Activated T-helper 2 cell treated with anti-CD3 and anti-CD28 coated beads, Interferon-gamma antibody, Interleukin-2, Interleukin-4, amounts not matched to agents 10 μg/mL and 5 μg/mL and 100 μg/mL, durations not matched to agents 14 hours and 24 hours and 36 hours (primary cell): ENCODE measurements around the gene SYNRG. TPM values are rescaled to one million over a fixed set of nuclear protein-coding genes. Genes with fewer than 3 reads are reported as not detected.
A peak's percentile ranks its signal among the peaks of the same experiment; 100 is the strongest.
"Not testable (repeated sequence)": the region's sequence is repeated elsewhere in the genome, so short reads cannot be mapped to it uniquely, and the experiment has no call there.

Source experiments
- DNase-seq: peaks from one replicate; pipeline ENCODE4 v3.0.0; 2021; ENCODE audit warnings: low spot score
- H3K27ac Mint-ChIP-seq: one replicate; pipeline ENCODE4 v1.8.0; 2021; ENCODE audit warnings: mixed read lengths
- H3K27me3 Mint-ChIP-seq: one replicate; pipeline ENCODE4 v1.8.0; 2021; ENCODE audit warnings: low read depth, mixed read lengths
- H3K36me3 Mint-ChIP-seq: one replicate; pipeline ENCODE4 v1.8.0; 2021; ENCODE audit warnings: low read depth, mixed read lengths
- H3K4me1 Mint-ChIP-seq: one replicate; pipeline ENCODE4 v1.8.0; 2021; ENCODE audit warnings: low read depth, mixed read lengths
- H3K4me3 Mint-ChIP-seq: one replicate; pipeline ENCODE4 v1.8.0; 2021; ENCODE audit warnings: low read depth, mild to moderate bottlenecking, moderate library complexity, mixed read lengths
- H3K9me3 Mint-ChIP-seq: one replicate; pipeline ENCODE4 v1.8.0; 2021; ENCODE audit warnings: mixed read lengths
- intact Hi-C: fragments of 100-400 bp; cut with micrococcal nuclease; formaldehyde crosslinking; loops from one replicate; pipeline ENCODE4 v1.15.1; 2023
- total RNA-seq: library from RNA; stranded (reverse); gene quantifications from 2 replicates; pipeline ENCODE4 v1.2.3, GENCODE V29; 2022

SYNRG gene
- total RNA-seq, 1 donor from 2014 or later: 43.7 TPM

DNA sequence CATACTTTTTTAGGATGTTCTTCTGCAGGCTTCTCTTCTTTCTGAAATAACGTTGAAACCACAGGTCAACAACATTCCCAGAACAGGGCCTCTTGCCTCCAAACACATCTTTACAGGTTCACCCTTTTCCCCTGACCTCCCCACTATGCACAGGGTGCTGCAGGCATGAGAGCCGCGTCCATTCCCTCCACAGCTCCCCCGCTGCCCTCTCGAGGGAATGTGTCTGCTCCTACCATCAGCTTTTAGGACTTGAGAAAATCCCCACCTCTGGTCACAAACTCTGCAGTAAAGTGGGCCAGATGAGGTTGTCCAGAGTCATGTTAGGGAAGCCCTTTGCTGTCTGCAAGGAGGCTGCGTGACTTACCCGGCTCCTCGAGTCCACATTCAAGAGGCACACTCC is 89.0 kb downstream of the SYNRG start:
- no peak for DNase-seq
- H3K27ac Mint-ChIP-seq: no peak overlapping the region
- no peaks in the 10 kb centered on the region for H3K9me3 Mint-ChIP-seq
- peaks cover 8% of the 10 kb centered on the region for H3K4me1 Mint-ChIP-seq
- no peak overlapping the region for H3K4me3 Mint-ChIP-seq
- peaks cover 59% of the 10 kb centered on the region for H3K36me3 Mint-ChIP-seq
- H3K27me3 Mint-ChIP-seq: no peaks in the 10 kb centered on the region
- intact Hi-C loops: no loop called here

- peaks cover 8% of the 10 kb centered on the region for H3K4me1 Mint-ChIP-seq
- H3K27ac Mint-ChIP-seq: peak overlapping the region; percentile 42
- no peaks in the 10 kb centered on the region for H3K9me3 Mint-ChIP-seq
- H3K27me3 Mint-ChIP-seq: no peaks in the 10 kb centered on the region
- H3K36me3 Mint-ChIP-seq: peaks cover 55% of the 10 kb centered on the region
- H3K4me3 Mint-ChIP-seq: no peak overlapping the region
- intact Hi-C loops: no loop called here
- DNase-seq: no peak
These were observed 89.8 kb downstream of the SYNRG start for GRCh38 chr17:37519251-37519985.

- H3K27ac Mint-ChIP-seq: no peak overlapping the region
- peaks cover 8% of the 10 kb centered on the region for H3K4me1 Mint-ChIP-seq
- H3K27me3 Mint-ChIP-seq: no peaks in the 10 kb centered on the region
- intact Hi-C loops: no loop called here
- DNase-seq: no peak
- H3K9me3 Mint-ChIP-seq: no peaks in the 10 kb centered on the region
- peaks cover 53% of the 10 kb centered on the region for H3K36me3 Mint-ChIP-seq
- H3K4me3 Mint-ChIP-seq: no peak overlapping the region
These were observed 90.4 kb downstream of the SYNRG start for GRCh38 chr17:37518826-37519225.

- intact Hi-C loops: no loop called here
- no peak overlapping the region for H3K4me3 Mint-ChIP-seq
- DNase-seq: no peak
- no peaks in the 10 kb centered on the region for H3K9me3 Mint-ChIP-seq
- peaks cover 57% of the 10 kb centered on the region for H3K36me3 Mint-ChIP-seq
- H3K27ac Mint-ChIP-seq: no peak overlapping the region
- H3K4me1 Mint-ChIP-seq: peaks cover 8% of the 10 kb centered on the region
- no peaks in the 10 kb centered on the region for H3K27me3 Mint-ChIP-seq
These were observed 91.3 kb downstream of the SYNRG start for GRCh38 chr17:37517881-37518280.

GRCh38 chr17:37516127-37516571 is 93.1 kb downstream of the SYNRG start:
- Mint-ChIP-seq H3K4me1 (peaks cover 8% of the 10 kb centered on the region), H3K4me3 (no peak overlapping the region)

GRCh38 chr17:37513711-37514110 is 95.5 kb downstream of the SYNRG start:
- intact Hi-C loops: no loop called here
- H3K4me3 Mint-ChIP-seq: no peak overlapping the region
- no peaks in the 10 kb centered on the region for H3K27me3 Mint-ChIP-seq
- H3K4me1 Mint-ChIP-seq: peaks cover 2% of the 10 kb centered on the region
- H3K36me3 Mint-ChIP-seq: peaks cover 49% of the 10 kb centered on the region
- no peak for DNase-seq
- no peak overlapping the region for H3K27ac Mint-ChIP-seq
- H3K9me3 Mint-ChIP-seq: no peaks in the 10 kb centered on the region

More at GRCh38 chr17:37516127-37516571, 93.1 kb downstream of the SYNRG start:
- no peaks in the 10 kb centered on the region for H3K9me3 Mint-ChIP-seq
- no peak for DNase-seq
- no peak overlapping the region for H3K27ac Mint-ChIP-seq
- H3K27me3 Mint-ChIP-seq: no peaks in the 10 kb centered on the region
- intact Hi-C loops: no loop called here
- H3K36me3 Mint-ChIP-seq: peaks cover 61% of the 10 kb centered on the region

- Mint-ChIP-seq H3K4me1 (peaks cover 2% of the 10 kb centered on the region), H3K36me3 (peaks cover 38% of the 10 kb centered on the region), H3K27me3 (no peaks in the 10 kb centered on the region), H3K27ac (no peak overlapping the region), H3K9me3 (no peaks in the 10 kb centered on the region), H3K4me3 (no peak overlapping the region)
- intact Hi-C loops: no loop called here
- DNase-seq: no peak
These were observed 96.7 kb downstream of the SYNRG start for GRCh38 chr17:37512442-37513068.

DNA sequence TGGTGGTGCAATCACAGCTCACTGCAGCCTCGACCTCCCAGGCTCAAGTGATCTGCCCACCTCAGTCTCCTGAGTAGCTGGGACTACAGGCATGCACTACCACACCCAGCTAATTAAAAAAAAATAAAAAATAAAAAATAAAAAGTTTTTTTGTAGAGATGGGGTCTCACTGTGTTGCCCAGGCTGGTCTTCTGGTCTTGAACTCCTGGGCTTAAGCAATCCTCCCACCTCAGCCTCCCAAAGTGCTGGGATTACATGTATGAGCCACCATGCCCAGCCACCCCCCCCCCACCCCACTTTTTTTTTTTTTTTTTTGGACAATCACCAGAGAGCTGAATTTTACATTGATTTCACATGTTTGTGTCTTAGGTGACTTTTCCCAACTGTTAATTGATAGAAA is 97.6 kb downstream of the SYNRG start:
- H3K4me3 Mint-ChIP-seq, DNase-seq, H3K4me1 Mint-ChIP-seq, H3K27me3 Mint-ChIP-seq, intact Hi-C loops, H3K9me3 Mint-ChIP-seq, H3K27ac Mint-ChIP-seq: not testable (repeated sequence)
- peaks cover 31% of the 10 kb centered on the region for H3K36me3 Mint-ChIP-seq

GRCh38 chr17:37510056-37510455 is 99.2 kb downstream of the SYNRG start:
- intact Hi-C loops: no loop called here
- no peak for DNase-seq
- H3K36me3 Mint-ChIP-seq: peaks cover 22% of the 10 kb centered on the region

GRCh38 chr17:37507111-37507510 is 102.1 kb downstream of the SYNRG start:
- no peaks in the 10 kb centered on the region for H3K27me3 Mint-ChIP-seq
- H3K36me3 Mint-ChIP-seq: peaks cover 5% of the 10 kb centered on the region
- DNase-seq: no peak

More at GRCh38 chr17:37510056-37510455, 99.2 kb downstream of the SYNRG start:
- Mint-ChIP-seq H3K4me1 (peaks cover 11% of the 10 kb centered on the region), H3K9me3 (no peaks in the 10 kb centered on the region), H3K27me3 (no peaks in the 10 kb centered on the region), H3K27ac (no peak overlapping the region), H3K4me3 (no peak overlapping the region)

DNA sequence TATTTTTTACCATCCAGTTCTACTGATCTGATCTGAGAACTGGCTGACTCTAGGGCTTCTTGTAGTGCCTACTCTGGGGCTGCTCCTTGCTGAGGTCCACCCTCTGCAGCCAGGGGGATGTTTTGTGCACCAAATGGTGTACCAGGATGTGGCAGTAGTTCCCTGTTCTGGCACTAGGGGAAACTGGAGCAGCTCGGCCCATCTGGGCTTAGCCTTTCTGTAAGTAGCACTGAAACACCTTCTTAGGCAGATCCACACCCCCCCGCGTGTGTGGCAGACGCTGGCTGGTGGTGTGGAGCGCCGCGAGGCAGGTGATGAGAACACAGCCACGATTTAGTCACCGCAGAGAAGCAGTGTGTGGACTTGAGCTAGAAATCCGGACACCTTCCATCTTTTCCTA is 102.5 kb downstream of the SYNRG start:
- Mint-ChIP-seq H3K4me1 (peaks cover 12% of the 10 kb centered on the region), H3K36me3 (peaks cover 3% of the 10 kb centered on the region), H3K4me3 (no peak overlapping the region), H3K27ac (no peak overlapping the region), H3K27me3 (no peaks in the 10 kb centered on the region), H3K9me3 (no peaks in the 10 kb centered on the region)
- no peak for DNase-seq
- intact Hi-C loops: no loop called here

More at GRCh38 chr17:37507111-37507510, 102.1 kb downstream of the SYNRG start:
- Mint-ChIP-seq H3K4me1 (peaks cover 12% of the 10 kb centered on the region), H3K27ac (no peak overlapping the region), H3K4me3 (no peak overlapping the region), H3K9me3 (no peaks in the 10 kb centered on the region)
- intact Hi-C loops: no loop called here

DNA sequence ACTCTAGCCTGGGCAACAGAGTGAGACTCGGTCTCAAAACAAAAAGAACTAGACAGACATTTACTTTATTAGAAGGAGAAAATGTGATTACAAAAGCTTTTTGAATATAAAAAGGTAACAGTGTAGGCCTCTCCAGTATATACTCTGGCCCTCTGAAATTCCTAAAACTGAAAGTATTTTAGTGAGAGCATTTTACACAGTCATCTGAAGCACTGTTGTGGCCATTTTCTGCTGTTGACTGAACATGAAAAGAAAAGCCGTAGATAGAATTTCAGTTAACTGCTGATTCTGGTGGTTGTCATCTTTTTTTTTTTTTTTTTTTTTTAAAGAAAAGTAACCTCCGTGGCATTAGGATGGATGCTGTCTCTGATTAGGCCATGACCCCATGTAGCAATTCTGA is 103.9 kb downstream of the SYNRG start:
- intact Hi-C loops: no loop called here
- DNase-seq: no peak
- H3K36me3 Mint-ChIP-seq: peaks cover 3% of the 10 kb centered on the region
- H3K4me3 Mint-ChIP-seq: no peak overlapping the region
- H3K27ac Mint-ChIP-seq: no peak overlapping the region
- H3K9me3 Mint-ChIP-seq: no peaks in the 10 kb centered on the region
- peaks cover 12% of the 10 kb centered on the region for H3K4me1 Mint-ChIP-seq
- no peaks in the 10 kb centered on the region for H3K27me3 Mint-ChIP-seq

- Mint-ChIP-seq H3K27ac (no peak overlapping the region), H3K36me3 (peaks cover 3% of the 10 kb centered on the region), H3K9me3 (no peaks in the 10 kb centered on the region), H3K4me3 (no peak overlapping the region), H3K27me3 (no peaks in the 10 kb centered on the region), H3K4me1 (peaks cover 10% of the 10 kb centered on the region)
- intact Hi-C loops: no loop called here
- DNase-seq: no peak
These were observed 106.1 kb downstream of the SYNRG start for GRCh38 chr17:37503148-37503547.
